ENCODE results near the gene SEC62.

- TF ChIP-seq, protein P1, sequence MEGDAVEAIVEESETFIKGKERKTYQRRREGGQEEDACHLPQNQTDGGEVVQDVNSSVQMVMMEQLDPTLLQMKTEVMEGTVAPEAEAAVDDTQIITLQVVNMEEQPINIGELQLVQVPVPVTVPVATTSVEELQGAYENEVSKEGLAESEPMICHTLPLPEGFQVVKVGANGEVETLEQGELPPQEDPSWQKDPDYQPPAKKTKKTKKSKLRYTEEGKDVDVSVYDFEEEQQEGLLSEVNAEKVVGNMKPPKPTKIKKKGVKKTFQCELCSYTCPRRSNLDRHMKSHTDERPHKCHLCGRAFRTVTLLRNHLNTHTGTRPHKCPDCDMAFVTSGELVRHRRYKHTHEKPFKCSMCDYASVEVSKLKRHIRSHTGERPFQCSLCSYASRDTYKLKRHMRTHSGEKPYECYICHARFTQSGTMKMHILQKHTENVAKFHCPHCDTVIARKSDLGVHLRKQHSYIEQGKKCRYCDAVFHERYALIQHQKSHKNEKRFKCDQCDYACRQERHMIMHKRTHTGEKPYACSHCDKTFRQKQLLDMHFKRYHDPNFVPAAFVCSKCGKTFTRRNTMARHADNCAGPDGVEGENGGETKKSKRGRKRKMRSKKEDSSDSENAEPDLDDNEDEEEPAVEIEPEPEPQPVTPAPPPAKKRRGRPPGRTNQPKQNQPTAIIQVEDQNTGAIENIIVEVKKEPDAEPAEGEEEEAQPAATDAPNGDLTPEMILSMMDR (conservative IDR thresholded peaks at IDR 0.05 in 1 of 2, IDR thresholded peaks at IDR 0.05 in 1 of 2; ENCODE audit: extremely low read depth in 1 of 2, insufficient read depth in 1 of 2, low read depth in 1 of 2, low read length in 2 of 2), result no peak
- no peak for TF ChIP-seq EZH2 (IDR thresholded peaks at IDR 0.05; ENCODE audit: borderline replicate concordance, low read length)
These were observed 42.8 kb upstream of the SEC62 start for GRCh38 chr3:169923831-169924230.

All from mammary epithelial cell (primary cell).